ENCODE measurements around the gene CCN6.

DNA sequence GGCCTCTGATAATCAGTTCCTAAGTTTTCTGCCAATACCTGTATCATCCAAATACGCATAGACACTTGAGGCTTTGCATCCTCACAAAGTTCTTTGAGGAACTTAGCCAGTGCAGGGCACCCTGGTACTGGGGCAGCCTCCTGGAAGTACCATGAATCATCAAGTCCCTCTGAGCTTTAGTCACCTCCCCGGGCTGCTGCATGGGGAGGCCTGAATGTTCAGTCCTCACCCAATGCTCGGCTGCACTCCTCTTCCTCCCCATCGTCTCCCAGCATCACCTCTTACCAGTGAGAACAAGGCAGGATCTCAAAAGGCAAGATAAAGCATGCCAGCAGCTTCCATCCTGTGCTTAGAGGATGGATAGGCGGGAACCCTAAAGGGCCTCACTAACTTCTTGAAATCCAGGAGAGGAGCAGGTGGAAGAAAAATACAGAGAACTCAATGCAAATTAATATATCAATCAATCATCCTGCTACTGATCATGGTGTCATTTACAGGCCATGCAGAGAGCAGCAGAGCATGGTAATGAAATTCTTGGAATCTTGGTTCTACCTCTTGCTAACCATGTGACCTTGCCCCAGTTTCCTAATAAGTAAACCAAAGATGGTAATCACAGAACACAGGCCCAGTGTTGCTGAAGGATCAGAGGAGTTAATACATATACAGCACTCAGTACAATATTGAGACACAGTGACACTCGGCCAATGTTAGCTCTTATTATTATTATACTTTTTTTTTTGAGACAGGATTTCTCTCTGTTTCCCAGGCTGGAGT lies 4.7 kb upstream of the CCN6 start:
- TF ChIP-seq, protein P1, sequence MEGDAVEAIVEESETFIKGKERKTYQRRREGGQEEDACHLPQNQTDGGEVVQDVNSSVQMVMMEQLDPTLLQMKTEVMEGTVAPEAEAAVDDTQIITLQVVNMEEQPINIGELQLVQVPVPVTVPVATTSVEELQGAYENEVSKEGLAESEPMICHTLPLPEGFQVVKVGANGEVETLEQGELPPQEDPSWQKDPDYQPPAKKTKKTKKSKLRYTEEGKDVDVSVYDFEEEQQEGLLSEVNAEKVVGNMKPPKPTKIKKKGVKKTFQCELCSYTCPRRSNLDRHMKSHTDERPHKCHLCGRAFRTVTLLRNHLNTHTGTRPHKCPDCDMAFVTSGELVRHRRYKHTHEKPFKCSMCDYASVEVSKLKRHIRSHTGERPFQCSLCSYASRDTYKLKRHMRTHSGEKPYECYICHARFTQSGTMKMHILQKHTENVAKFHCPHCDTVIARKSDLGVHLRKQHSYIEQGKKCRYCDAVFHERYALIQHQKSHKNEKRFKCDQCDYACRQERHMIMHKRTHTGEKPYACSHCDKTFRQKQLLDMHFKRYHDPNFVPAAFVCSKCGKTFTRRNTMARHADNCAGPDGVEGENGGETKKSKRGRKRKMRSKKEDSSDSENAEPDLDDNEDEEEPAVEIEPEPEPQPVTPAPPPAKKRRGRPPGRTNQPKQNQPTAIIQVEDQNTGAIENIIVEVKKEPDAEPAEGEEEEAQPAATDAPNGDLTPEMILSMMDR (IDR thresholded peaks at IDR 0.05) = no peak
- no peak for TF ChIP-seq POLR2A (IDR thresholded peaks at IDR 0.05)
